CD4-positive, alpha-beta memory T cell (primary cell): ENCODE data around the gene MAPK12. TPM values are rescaled to one million over a fixed set of nuclear protein-coding genes. Genes with fewer than 3 reads are reported as not detected.
"Not testable (repeated sequence)": the region's sequence is repeated elsewhere in the genome, so short reads cannot be mapped to it uniquely, and the experiment has no call there.

ENCODE experiments used
- CTCF ChIA-PET: fragments of 350-600 bp; sonication (Branson Sonifier 250); formaldehyde crosslinking; loops from one replicate; lab custom pipeline; 2021; ENCODE audit warnings: inconsistent platforms; ENCODE audit not compliant: partially characterized antibody; lab: Charles Lee
- POLR2A ChIA-PET: fragments of 350-600 bp; sonication (Branson Sonifier 250); formaldehyde crosslinking; loops from one replicate; lab custom pipeline; 2021; ENCODE audit not compliant: partially characterized antibody; lab: Charles Lee
- DNase-seq, 5 donors: peaks; one replicate each; pipeline versions ENCODE4 v3.0.0 to v3.0.0-alpha.2; 2020 to 2022; ENCODE audit warnings: mixed read lengths in 1 of 5
- H3K27ac ChIP-seq: one replicate; pipeline ENCODE4 v1.7.0; 2013; ENCODE audit warnings: low read depth, low read length
- H3K27me3 ChIP-seq: 2 replicates; pipeline ENCODE4 v1.7.0; 2013; ENCODE audit warnings: mild to moderate bottlenecking, low read length, moderate library complexity; ENCODE audit not compliant: insufficient read depth
- H3K36me3 ChIP-seq: 2 replicates; pipeline ENCODE4 v1.7.0; 2013; ENCODE audit warnings: mild to moderate bottlenecking, low read length, moderate library complexity; ENCODE audit not compliant: insufficient read depth
- H3K4me1 ChIP-seq: 2 replicates; pipeline ENCODE4 v1.7.0; 2013; ENCODE audit warnings: mild to moderate bottlenecking, low read length, moderate library complexity; ENCODE audit not compliant: insufficient read depth
- H3K4me3 ChIP-seq, 2 donors: one replicate each; pipeline ENCODE4 v1.7.0; 2013; ENCODE audit warnings: low read length in 2 of 2, mild to moderate bottlenecking in 1 of 2
- H3K9me3 ChIP-seq, 2 donors: one replicate each; pipeline ENCODE4 v1.7.0; 2013; ENCODE audit warnings: low read length in 2 of 2, control low read depth in 1 of 2; ENCODE audit not compliant: control insufficient read depth in 1 of 2
- H3K27ac Mint-ChIP-seq, 7 donors: one replicate each; pipeline ENCODE4 v1.8.0; 2020 to 2021; ENCODE audit warnings: mixed read lengths in 7 of 7, mild to moderate bottlenecking in 6 of 7, inconsistent platforms in 3 of 7, moderate library complexity in 3 of 7
- H3K27me3 Mint-ChIP-seq, 2 donors: one replicate each; pipeline ENCODE4 v1.8.0; 2020 to 2021; ENCODE audit warnings: mixed read lengths in 2 of 2
- H3K36me3 Mint-ChIP-seq, 2 donors: one replicate each; pipeline ENCODE4 v1.8.0; 2020 to 2021; ENCODE audit warnings: mixed read lengths in 2 of 2, inconsistent platforms in 1 of 2, mild to moderate bottlenecking in 1 of 2
- H3K4me1 Mint-ChIP-seq, 4 donors: one replicate each; pipeline ENCODE4 v1.8.0; 2020 to 2021; ENCODE audit warnings: mixed read lengths in 4 of 4, mild to moderate bottlenecking in 1 of 4
- H3K4me3 Mint-ChIP-seq, 8 donors: one replicate each; pipeline ENCODE4 v1.8.0; 2020 to 2021; ENCODE audit warnings: mixed read lengths in 8 of 8, mild to moderate bottlenecking in 7 of 8, moderate library complexity in 6 of 8, inconsistent platforms in 3 of 8
- H3K9me3 Mint-ChIP-seq, 8 donors: one replicate each; pipeline ENCODE4 v1.8.0; 2020 to 2021; ENCODE audit warnings: mixed read lengths in 8 of 8, mild to moderate bottlenecking in 5 of 8, inconsistent platforms in 3 of 8, moderate library complexity in 1 of 8
- intact Hi-C: fragments of 100-400 bp; cut with micrococcal nuclease; formaldehyde crosslinking; loops from one replicate; pipeline ENCODE4 v1.15.1; 2023
- polyA plus RNA-seq, 2 donors: library from polyadenylated mRNA; unstranded; fragments of 300-500 nt; fragmentation: Illumina TruSeq; gene quantifications; one replicate each; pipeline ENCODE4 v1.2.3, GENCODE V29; 2021
- total RNA-seq, 2 experiments: library from RNA; stranded (reverse); gene quantifications; one replicate each; pipeline ENCODE4 v1.2.3, GENCODE V29; 2021

Gene MAPK12
- total and polyA plus RNA-seq, 4 experiments from 2014 or later: 0.05 to 2.9 (median 2.9) TPM; not detected in 1

GRCh38 chr22:50206599-50206998, 54.9 kb downstream of the MAPK12 start:
- Mint-ChIP-seq H3K36me3 (peaks cover 22 to 37% of the 10 kb centered on the region in 2 donors), H3K27ac (peak overlapping the region in 1 of 7 donors; percentile 78)
- CTCF ChIA-PET: interaction anchor here (0.6 to 2.6 kb wide), 2 partner anchors 30 to 58 kb away, joined by 3 to 15 read pairs; no protein-coding TSS in a partner anchor

GRCh38 chr22:50205781-50206569, 55.5 kb downstream of the MAPK12 start:
- Mint-ChIP-seq H3K4me1 (peaks cover 16 to 29% (median 28%) of the 10 kb centered on the region in 4 donors), H3K9me3 (peaks cover 0 to 4% (median 0%) of the 10 kb centered on the region in 8 donors), H3K36me3 (peaks cover 19 to 33% of the 10 kb centered on the region in 2 donors), H3K27ac (peak overlapping the region in 1 of 7 donors; percentile 78), H3K4me3 (no peak overlapping the region), H3K27me3 (no peaks in the 10 kb centered on the region)
- POLR2A ChIA-PET: interaction anchor here (1.3 to 3.7 kb wide), 3 partner anchors 9 to 64 kb away, joined by 3 to 19 read pairs (median 3); no protein-coding TSS in a partner anchor
- intact Hi-C loops: no loop called here
- no peaks in the 10 kb centered on the region for H3K9me3 ChIP-seq
- H3K4me1 ChIP-seq: peaks cover 21% of the 10 kb centered on the region
- DNase-seq: peak in 1 of 5 donors; percentile 16
- no peaks in the 10 kb centered on the region for H3K27me3 ChIP-seq
- CTCF ChIA-PET: interaction anchor here (0.6 to 2.6 kb wide), 2 partner anchors 30 to 57 kb away, joined by 3 to 15 read pairs; no protein-coding TSS in a partner anchor
- peaks cover 16% of the 10 kb centered on the region for H3K36me3 ChIP-seq
- H3K27ac ChIP-seq: no peak overlapping the region
- H3K4me3 ChIP-seq: no peak overlapping the region

More at GRCh38 chr22:50206599-50206998, 54.9 kb downstream of the MAPK12 start:
- H3K4me3 ChIP-seq: no peak overlapping the region
- peaks cover 20% of the 10 kb centered on the region for H3K4me1 ChIP-seq
- Mint-ChIP-seq H3K9me3 (peaks cover 0 to 4% (median 0%) of the 10 kb centered on the region in 8 donors), H3K4me3 (no peak overlapping the region), H3K27me3 (no peaks in the 10 kb centered on the region), H3K4me1 (peaks cover 16 to 32% (median 30%) of the 10 kb centered on the region in 4 donors)
- no peaks in the 10 kb centered on the region for H3K9me3 ChIP-seq
- DNase-seq: no peak
- POLR2A ChIA-PET: interaction anchor here (1.5 to 3.7 kb wide), 2 partner anchors 10 to 15 kb away, joined by 3 to 19 read pairs; no protein-coding TSS in a partner anchor
- H3K36me3 ChIP-seq: peaks cover 19% of the 10 kb centered on the region
- intact Hi-C loops: no loop called here
- no peak overlapping the region for H3K27ac ChIP-seq
- H3K27me3 ChIP-seq: no peaks in the 10 kb centered on the region

- not testable (repeated sequence) for H3K27me3 Mint-ChIP-seq
These were observed 56.5 kb downstream of the MAPK12 start for GRCh38 chr22:50204998-50205397.

GRCh38 chr22:50204571-50204970, 56.9 kb downstream of the MAPK12 start:
- H3K36me3 Mint-ChIP-seq: peaks cover 14 to 28% of the 10 kb centered on the region in 2 donors
- Histone ChIP-seq H3K36me3 (peaks cover 5% of the 10 kb centered on the region), H3K27me3 (no peaks in the 10 kb centered on the region), H3K9me3 (no peaks in the 10 kb centered on the region), H3K4me3 (no peak overlapping the region), H3K27ac (no peak overlapping the region), H3K4me1 (peaks cover 21% of the 10 kb centered on the region)
- H3K4me1 Mint-ChIP-seq: peaks cover 13 to 27% (median 23%) of the 10 kb centered on the region in 4 donors
- ChIA-PET CTCF (interaction anchor here (1.6 kb wide), 1 partner anchor 27 kb away, joined by 3 read pairs; no protein-coding TSS in a partner anchor), POLR2A (interaction anchor here (3.7 kb wide), 1 partner anchor 13 kb away, joined by 19 read pairs; no protein-coding TSS in a partner anchor)
- peak overlapping the region in 1 of 8 donors; percentile 5 for H3K4me3 Mint-ChIP-seq
- peak overlapping the region in 2 of 7 donors; percentile 24 to 79 for H3K27ac Mint-ChIP-seq
- peaks cover 0 to 2% (median 0%) of the 10 kb centered on the region in 8 donors for H3K9me3 Mint-ChIP-seq
- no peak for DNase-seq
- H3K27me3 Mint-ChIP-seq: no peaks in the 10 kb centered on the region
- intact Hi-C loops: loop anchor here (5.0 kb wide), 1 partner anchor 38 kb away; no protein-coding TSS in a partner anchor

More at GRCh38 chr22:50204998-50205397, 56.5 kb downstream of the MAPK12 start:
- not testable (repeated sequence) for H3K36me3 ChIP-seq, H3K27ac ChIP-seq, H3K9me3 ChIP-seq, H3K27me3 ChIP-seq, H3K4me3 ChIP-seq, H3K9me3 Mint-ChIP-seq
- peak overlapping the region in 6 of 7 donors; percentile 6 to 80 (median 22) for H3K27ac Mint-ChIP-seq
- intact Hi-C loops: loop anchor here (5.0 kb wide), 1 partner anchor 37 kb away; no protein-coding TSS in a partner anchor
- CTCF ChIA-PET: interaction anchor here (2.6 kb wide), 1 partner anchor 56 kb away, joined by 15 read pairs; no protein-coding TSS in a partner anchor
- POLR2A ChIA-PET: interaction anchor here (1.3 to 3.7 kb wide), 2 partner anchors 14 to 63 kb away, joined by 3 to 19 read pairs; no protein-coding TSS in a partner anchor
- peak in 1 of 5 donors; percentile 19 for DNase-seq
- H3K4me1 ChIP-seq: peaks cover 21% of the 10 kb centered on the region
- H3K4me1 Mint-ChIP-seq: peaks cover 16 to 28% (median 26%) of the 10 kb centered on the region in 4 donors
- peak overlapping the region in 1 of 8 donors; percentile 5 for H3K4me3 Mint-ChIP-seq
- peaks cover 18 to 32% of the 10 kb centered on the region in 2 donors for H3K36me3 Mint-ChIP-seq

- Histone ChIP-seq H3K27me3 (no peaks in the 10 kb centered on the region), H3K27ac (no peak overlapping the region), H3K9me3 (no peaks in the 10 kb centered on the region), H3K4me1 (peaks cover 22% of the 10 kb centered on the region), H3K4me3 (no peak overlapping the region), H3K36me3 (peaks cover 5% of the 10 kb centered on the region)
- Mint-ChIP-seq H3K27me3 (no peaks in the 10 kb centered on the region), H3K4me3 (peak overlapping the region in 2 of 8 donors; percentile 29 to 35), H3K4me1 (peaks cover 13 to 29% (median 24%) of the 10 kb centered on the region in 4 donors), H3K36me3 (peaks cover 14 to 31% of the 10 kb centered on the region in 2 donors), H3K27ac (peak overlapping the region in 2 of 7 donors; percentile 11 to 21), H3K9me3 (peaks cover 0 to 2% (median 0%) of the 10 kb centered on the region in 8 donors)
- intact Hi-C loops: loop anchor here (5.0 kb wide), 1 partner anchor 39 kb away; no protein-coding TSS in a partner anchor
- ChIA-PET POLR2A (interaction anchor here (6.0 kb wide), 1 partner anchor 12 kb away, joined by 73 read pairs; no protein-coding TSS in a partner anchor), CTCF (interaction anchor here (1.6 kb wide), 1 partner anchor 28 kb away, joined by 3 read pairs; no protein-coding TSS in a partner anchor)
- DNase-seq: no peak
These were observed 58.2 kb downstream of the MAPK12 start for GRCh38 chr22:50203288-50203687.
